MV-4-11 (cell line): ENCODE results near the gene PGBD5.

Experiments used
- DNase-seq: peaks from one replicate; lab custom pipeline; 2025; lab: John Stamatoyannopoulos, UW

Gene PGBD5

DNA sequence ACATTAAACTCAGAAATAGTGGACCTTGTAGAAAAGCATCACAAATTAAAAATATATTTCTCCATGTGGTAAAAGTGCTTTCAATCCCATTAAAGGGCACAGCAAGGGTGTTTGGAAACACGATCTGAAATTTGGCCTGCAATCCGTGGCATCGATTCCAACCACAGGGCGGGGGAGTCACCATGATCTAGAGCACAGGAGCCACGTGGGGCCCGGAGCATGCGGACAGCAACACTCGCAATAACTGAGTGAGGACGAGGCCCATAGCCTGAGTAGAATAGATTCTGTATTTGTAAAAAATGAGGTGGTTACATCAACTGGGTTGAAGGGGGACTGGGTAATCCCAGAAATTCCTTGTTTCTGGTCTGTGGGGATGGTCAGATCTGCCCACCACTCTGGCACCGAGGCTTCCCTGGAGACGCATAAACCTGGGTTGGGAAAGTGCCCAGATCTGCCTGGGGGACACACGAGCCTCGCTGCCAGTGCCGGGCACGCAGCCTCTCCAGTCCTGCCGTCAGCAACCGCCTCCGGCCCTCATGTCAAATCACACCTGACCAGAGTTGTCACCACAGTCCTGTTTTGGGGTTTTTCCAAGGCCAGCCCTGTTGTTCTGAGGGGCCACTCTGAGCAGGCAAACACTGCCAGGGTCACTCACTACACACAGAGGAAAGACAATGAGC lies 104.3 kb downstream of the PGBD5 start:
- no peak for DNase-seq

DNA sequence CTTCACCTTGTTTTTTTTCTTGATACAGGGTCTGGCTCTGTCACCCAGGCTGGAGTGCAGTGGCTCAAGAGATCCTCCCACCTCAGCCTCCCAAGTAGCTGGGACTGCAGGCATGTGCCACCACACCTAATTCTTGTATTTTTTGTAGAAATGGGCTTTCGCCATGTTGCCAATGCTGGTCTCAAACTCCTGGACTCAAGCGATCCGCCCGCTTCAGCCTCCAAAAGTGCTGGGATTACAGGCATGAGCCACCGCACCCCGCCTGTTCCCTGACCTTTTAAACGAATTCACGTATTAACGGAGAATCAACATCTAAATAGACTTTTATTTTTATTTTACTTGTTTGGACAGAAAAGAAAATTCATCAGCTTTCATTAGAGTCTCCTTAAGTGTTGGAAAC lies 104.8 kb downstream of the PGBD5 start:
- DNase-seq, result no peak

DNA sequence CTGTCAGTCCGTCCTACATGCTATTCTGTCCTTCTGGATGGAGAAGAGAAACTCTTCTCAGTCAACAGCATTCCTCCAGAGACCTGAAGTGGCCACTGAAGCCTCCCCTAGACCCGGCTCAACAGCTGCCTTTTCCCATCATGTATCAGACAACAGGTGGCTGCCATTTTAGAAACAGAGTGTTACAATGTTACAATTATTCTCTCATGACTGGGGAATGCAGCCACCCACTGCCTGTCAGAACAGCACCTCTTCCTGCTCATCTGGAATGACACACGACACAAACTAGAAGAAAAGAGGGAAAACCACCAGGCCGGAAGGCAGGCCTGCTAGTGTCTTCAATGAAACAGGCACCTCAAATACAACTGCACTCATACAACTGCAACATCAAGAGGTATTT lies 105.3 kb downstream of the PGBD5 start:
- no peak for DNase-seq

DNA sequence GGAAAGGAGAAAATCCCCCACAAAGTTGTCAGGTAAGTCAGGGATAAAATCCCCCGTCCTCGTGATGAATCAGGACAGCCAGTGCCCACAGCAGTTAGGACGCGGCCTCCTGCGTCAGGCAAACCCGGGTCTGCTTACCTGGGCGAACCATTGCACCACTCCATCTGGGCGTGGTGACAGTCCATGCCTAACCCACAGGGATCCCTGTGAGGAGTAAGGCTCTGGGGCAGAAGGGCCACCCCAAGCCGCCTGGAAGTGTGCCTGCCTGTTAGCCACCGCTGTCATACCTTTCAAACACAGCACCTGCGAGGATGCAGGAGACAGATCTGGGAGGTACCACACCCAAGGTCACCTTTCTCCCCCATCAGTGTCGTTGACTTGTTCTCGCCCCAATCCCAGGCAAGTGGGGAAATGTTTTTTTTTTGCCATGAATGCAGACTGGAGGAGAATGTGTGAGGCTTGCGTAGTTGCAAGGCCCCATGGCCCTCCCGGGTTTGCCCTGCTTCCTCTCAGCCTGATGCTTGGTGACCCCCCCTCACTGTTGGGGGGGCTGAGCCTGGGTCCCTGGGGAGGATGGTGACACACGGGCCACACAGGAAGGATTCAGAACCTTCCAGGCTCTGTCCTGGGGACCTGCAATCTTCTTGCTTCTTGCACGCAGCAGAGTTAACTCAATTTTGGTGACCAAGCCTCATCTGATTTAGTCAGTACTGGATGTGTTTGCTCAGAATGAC lies 107.0 kb downstream of the PGBD5 start:
- DNase-seq, result no peak

DNA sequence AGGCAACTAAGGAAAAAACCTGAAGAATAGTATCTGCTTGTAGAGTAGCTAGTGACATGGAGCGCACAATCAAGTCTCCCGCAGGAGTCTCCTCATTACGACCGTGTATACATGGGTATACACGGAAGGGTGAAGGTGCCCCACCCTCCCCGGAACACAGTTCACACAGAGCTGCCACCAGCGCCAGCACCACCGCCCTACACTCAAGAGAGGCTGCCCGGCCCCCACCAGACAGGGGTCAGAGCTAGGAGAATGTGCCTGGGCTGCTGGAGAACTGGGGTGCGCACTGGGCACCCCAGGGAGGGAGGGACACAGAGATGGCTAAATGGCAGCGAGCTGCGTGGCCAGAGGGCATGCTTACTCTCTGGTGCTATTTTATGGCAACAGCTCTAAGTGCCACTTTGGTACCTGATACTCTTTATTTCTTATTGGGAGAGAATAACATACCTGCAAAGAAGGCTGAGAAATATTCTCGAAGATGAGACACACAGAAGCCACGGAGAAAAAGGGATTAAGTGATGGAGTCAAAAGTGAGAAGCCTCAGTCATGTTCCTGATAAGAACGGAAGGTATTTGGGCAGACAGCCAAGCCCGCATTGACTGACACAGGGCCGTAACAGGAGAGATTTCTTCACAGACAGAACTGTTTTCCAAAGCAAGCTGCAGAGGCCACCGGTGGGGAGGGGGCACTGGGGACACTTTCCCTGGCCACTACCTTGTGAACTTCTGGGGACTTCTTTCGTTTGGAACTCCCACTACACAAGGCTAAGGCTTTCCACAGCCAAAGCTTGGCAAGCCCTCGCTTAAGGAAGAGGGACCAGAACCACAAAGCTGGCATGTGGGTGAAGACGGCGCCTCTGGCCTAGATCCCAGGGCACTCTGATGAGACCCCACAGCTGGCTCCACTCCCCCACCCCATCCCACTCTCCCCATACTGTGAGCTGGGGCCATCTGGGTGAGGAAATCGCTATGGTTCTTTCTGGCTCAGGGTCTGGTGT lies 108.0 kb downstream of the PGBD5 start:
- no peak for DNase-seq

DNA sequence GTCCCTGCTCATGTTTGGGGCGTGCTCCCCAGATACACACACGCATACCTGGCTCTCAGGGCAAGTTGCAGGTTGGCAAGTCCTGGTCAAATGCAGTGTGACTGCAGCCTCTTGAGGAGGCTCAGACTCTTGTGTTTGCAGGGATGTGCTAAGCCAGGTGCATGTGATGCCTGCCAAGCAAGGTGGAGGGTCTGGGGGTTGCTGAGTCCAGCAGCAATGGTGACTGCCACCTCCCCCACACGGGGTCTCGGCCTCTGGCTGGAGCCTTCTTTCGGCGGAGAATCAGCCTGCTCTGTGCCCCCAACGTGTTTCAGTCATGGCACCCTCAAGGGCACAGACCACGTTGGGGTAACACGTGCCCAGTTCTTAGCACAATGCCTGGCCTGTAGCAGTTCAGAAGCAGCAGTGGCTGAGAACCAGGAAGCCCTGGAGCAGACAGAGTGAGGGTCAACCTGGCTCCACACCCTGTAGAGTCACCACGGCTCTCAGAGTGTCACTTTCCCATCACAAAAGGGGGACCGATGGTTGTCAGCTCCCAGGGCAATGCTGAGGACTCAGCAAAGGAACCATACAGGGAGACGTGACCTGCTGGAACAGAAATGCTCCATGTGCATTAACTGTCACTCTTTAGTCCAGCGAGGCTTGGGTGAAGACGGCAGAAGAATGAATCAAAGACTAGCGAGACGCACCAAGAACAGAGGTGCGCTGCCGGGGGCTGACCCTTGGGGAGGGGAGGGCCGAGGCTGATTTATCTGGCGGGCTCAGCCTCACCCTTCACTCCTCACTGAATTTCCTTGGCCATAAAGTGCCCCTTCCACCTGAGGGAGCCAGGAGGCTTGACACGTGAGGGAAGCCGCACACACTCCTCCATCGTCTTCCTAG lies 109.0 kb downstream of the PGBD5 start:
- no peak for DNase-seq

DNA sequence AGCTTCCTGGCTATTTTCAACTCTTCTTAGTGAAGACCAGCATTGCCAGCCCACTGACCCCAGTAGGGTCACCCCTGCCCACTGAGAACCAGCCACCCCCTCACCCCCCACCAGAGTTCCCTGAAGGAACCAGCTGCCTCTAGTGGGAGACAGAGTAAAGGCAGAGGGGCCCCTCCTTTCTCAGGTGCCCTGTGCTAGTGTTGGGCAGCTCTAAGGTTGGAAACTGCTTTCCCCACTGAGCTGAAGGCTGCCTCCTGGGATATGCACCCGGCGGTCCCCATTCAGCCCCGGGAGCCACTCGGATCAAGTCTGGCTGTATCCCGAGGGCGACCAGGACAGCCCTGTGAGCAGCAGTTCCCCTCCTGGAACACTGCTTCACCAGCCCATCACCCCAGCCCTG lies 111.0 kb downstream of the PGBD5 start:
- no peak for DNase-seq

DNA sequence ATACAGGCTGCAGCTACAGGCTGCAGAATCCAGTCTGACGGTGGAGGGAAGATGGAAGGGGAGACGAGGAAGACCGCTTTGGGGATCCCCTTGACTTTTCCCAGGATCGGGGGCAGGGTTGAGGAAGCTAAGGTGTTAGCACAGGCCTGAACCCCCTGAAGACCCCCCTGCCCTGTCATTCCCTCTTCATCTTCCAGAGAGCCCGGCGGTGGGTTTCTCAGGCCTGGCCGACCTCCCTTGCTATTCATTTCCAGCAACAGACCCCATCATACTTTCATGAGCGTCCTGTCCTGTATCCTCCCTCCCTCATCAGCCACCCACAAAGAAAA lies 112.0 kb downstream of the PGBD5 start:
- DNase-seq, result no peak

DNA sequence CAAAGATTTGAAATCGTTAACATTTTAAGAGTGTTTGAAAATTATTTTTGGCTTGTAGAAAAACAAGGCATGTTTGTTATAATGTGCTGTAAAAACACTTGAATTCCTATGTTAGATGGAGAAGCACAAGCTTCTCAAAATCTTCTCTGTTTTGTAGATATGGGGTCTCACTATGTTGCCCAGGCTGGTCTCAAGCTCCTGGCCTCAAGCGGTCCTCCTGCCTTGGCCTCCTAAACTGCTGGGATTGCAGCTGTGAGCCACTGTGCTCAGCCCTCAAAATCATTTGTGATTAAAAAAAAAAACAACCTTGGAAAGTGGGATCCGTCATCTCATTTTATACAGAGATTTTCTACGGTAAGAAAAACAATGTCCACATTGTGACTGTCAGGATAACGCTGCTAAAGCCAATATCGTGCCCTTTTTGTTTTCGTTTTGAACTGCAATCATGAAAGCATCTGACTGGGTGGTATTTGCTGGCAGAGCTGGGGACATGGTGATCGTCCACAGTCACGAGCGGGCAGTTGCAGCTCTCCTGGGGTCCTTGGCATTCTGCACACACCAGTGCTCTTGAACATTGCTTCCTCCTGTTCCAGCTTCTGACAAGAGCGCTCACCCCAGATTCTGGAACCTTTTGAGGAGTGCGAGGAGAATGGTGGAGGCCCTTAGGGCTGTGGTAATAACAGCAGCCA lies 112.5 kb downstream of the PGBD5 start:
- DNase-seq, result no peak

DNA sequence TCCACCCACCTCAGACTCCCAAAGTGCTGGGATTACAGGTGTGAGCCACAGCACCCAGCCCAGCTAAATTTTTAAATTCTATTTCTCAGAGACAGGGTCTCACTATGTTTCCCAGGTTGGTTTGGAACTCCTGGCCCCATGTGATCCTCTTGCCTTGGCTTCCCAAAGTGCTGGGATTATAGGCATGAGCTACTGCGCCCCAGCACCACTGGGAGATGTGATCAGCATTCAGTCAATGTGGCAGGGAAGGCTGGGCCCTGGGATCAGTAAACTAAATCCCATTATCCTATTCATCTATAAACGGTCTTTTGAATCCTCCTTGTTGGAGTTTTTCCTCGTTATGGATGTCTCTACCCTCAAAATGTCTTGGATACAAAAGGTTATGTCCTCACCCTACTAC lies 113.5 kb downstream of the PGBD5 start:
- no peak for DNase-seq

DNA sequence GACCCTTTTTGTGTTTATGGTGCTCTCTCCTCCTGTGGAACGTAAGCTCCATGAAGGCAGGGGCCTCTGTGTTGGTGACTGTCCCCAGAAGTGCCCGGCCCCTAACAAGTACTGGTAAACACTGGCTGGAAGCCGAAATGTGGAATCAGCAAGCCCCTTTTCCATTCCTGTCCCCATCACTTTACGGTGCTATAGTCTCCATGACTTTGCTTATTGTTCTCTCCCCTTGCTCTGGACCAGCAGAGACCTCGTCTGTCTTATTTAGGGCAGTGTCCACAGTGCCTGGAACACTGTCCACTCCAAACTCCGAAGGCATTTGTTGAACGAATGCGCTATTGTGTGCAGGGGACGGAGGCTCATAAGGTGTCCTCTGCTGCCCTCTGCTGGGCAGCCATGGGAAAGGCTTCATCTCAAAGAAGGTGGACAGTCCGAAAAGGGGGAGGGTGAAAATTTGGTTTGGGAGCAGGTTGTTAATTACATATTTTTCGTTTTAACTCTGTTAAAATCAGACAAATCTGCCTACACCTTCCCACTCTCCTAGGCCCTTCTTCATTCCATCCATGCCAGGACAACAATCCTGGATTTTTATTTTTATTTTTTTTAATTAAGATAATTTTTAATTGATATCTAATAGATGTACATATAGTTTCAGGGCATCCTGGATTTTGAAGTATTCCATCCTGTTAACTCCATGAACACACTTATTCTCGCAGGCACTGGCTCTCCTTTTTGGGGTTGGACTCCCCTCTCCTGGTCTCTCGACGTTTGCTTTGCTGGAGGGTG lies 115.6 kb downstream of the PGBD5 start:
- DNase-seq, result peak; percentile 28

DNA sequence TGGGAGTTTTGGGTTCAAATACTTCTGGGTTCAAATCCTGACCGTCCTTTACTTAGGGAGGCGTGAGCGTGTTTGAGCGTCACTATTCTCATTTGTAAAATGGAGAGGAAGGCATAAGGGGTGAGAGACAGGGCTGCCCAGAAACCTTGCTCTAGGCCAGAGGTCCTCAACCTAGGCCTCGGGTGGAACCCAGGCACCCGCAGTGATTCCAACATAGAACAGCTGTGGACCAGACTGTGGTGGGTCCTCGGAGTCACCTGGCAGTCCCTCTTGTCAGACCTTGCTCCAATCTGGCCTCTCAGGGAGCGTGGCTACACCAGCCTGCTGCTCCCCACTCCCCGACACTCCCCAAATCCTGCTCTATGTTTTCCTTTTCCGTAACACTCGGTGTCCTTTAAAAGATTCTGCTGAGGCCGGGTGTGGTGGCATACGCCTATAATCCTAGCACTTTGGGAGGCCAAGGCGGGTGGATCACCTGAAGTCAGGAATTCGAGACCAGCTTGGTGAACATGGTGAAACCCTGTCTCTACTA lies 116.4 kb downstream of the PGBD5 start:
- DNase-seq, result no peak

DNA sequence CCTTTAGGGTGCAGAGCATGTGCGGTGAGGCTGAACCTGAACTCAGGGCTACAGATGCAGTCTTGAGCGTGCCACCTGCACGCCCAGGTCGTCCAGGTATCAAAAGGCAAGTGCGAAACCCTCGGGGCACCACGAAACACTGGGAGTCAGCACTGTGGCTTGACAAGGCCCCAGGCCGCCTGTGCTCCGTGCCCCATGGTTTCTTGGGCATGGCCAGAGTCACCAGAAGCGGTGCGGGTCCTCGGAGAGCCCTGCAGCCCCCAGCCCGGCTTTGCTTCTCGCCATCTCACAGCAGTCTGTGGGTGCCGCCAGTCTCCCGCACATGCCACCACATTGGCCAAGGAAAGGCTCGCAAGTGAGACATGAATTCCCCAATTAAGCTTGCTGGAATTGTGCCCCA lies 117.3 kb downstream of the PGBD5 start:
- no peak for DNase-seq

DNA sequence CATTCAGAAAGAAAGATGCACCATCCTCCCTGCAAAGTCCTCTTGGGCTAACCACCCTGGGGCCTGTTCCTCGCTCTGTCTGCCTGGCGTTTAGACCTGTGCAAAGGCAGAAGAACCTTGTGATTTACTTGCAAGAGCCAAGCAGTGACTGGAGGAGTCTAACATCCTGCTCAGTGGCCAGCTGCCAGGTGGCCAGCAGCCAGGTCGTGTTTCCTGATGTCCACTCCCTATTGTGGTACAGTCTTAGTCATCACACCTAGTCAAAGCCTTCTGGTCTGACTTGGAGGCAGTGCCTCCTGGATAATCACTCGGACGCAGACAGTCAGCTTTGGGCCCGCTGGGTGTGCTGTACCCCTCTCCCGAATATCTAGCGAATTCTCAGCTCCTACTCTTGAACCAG lies 118.1 kb downstream of the PGBD5 start:
- no peak for DNase-seq

DNA sequence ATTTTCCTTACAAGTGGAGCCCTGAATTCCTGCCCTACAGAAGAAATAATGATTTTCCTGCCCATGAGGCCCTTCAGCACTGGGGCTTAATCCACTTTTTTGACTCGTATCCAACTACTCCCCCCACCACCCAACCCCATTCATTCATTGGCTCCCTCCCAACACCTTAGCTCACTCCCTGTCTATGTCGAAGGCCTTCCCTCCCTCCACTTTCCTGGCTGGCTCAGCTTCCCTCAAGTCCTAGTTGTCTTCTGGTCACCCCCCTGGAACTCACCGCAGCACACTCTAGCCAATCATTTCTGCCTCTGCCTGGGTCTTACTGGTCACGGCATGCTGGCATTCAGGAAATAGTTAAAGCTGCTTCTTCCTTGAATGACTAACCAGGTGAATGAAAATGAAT lies 118.9 kb downstream of the PGBD5 start:
- no peak for DNase-seq

DNA sequence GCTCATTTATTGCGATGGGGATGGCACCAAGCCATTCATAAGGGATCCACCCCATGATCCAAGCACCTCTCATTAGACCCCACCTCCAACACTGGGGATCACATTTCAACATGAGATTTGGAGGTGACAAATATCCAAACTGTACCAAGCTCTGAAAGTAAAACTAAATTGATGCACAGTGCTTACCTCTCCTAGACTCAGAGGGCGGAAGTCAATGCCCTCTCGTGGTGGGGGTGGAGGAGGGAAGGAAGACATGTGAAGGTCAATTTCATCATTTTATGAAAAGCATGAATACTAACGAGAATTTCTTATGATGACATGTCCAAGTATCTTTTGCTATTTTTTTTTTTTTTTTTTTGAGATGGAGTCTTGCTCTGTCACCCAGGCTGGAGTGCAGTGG lies 120.0 kb downstream of the PGBD5 start:
- no peak for DNase-seq

DNA sequence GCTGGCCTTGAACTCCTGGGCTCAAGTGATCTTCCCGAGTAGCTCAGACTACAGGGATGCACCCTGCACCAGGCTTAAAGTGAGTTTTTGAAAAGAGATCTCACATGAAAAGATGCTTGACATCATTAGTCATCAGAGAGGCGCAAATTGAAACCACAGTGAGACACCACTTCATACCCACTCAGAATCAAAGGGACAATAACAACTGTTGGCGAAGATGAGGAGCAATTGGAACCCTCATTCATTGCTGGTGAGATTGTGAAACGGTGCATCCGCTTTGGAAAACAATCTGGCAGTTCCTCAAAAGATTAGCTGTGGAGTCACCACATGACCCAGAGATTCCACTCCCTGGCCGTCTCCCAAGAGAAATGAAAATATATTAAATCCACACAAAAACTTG lies 122.3 kb downstream of the PGBD5 start:
- peak; percentile 54 for DNase-seq

DNA sequence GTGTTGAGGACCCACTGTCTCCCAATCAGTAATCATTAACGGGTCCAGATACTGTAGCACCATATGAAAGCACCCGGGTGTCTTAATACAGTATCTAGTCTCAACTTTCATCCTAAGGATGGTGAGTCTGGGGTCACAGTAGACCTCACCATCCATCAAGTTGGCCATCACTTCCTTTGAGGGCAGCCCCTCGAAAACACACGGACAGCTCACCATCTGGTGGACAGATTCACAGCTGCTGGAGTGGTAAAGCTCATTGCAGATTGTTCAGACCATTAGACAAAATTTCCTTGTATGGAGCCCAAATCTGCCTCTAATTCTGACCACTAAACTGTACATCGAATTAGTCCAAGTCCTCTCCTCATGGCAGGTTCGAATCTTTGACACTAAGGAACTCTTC lies 123.1 kb downstream of the PGBD5 start:
- no peak for DNase-seq

DNA sequence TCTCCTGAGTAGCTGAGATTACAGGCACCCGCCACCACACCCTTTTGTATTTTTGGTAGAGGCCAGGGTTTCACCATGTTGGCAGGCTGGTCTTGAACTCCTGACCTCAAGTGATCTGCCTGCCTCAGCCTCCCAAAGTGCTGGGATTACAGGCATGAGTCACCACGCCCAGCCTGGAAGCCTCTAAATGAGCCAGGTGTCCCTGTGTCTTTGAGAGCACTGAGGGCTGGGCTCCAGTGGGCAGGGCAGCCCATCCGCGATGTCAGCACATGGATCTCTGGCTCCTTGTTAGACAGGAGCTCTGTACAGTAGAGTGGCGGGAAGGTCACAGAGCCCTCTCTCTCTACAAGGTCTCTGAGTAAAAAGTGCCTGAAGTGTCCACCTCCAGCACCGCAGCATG lies 124.3 kb downstream of the PGBD5 start:
- DNase-seq, result no peak

DNA sequence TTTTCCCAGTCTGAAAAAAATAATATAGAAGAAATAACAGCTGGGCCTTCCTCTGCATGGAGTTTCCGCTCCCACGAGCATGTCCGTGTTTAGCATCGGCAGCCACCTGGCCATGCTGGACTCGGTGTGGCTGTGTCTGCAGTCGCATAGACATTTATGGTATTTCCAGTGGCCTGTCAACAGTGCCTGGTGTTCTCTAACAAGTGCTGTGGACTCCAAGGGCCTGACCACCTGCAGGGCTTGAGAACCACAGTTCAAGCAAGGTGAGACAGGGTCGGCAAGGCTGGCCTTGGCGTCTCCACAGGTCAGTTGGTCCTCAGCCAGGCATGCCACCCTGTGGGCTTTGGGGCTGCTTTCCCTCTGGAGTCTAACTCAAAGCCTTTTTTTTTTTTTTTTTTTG lies 124.8 kb downstream of the PGBD5 start:
- no peak for DNase-seq
